ENCODE results near the gene EMC10.
A peak's percentile ranks its signal among the peaks of the same experiment; 100 is the strongest.

The EMC10 gene

DNA sequence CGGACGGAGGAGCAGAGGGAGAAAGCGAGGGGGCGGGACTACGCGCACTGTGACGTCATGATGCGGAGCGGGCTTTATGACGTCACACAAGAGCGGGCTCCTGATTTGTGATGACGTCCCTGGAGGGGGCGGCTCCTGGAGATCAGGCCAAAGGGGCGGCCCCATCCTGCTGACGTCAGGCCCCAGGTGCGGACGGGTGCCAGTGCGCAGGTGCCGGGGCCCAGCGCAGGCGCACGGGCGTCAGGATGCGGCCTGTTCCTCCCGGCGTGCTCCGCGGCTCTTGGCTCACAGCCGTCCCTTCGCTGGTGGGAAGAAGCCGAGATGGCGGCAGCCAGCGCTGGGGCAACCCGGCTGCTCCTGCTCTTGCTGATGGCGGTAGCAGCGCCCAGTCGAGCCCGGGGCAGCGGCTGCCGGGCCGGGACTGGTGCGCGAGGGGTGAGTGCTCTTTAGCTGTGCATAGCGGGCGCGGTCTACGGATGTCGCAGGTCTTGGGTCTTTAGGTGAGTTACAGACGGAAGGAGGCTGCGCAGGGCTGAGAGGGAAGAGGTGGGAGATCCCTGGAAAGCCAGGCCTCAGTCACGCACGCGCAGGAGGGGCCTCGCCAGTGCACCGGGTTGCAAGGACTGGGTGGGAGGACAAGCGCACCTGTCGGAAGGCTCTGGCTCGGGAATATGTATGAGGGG, at the start of gene EMC10, which contains the start of gene GARIN5A:
TSS of gene EMC10 (plus strand) at position 284 of the 683 bp plus-strand sequence. CDS start at position 322, 38 bp downstream.
TSS of gene GARIN5A (minus strand) at position 625 of the 683 bp plus-strand sequence. CDS start at position 165, 460 bp downstream.
- CTCF ChIA-PET: interaction anchor here (0.6 to 0.9 kb wide), 3 partner anchors 12 to 240 kb away, joined by 3 to 6 read pairs (median 4); no protein-coding TSS in a partner anchor
- POLR2A ChIA-PET: no interaction called here
- TF ChIP-seq ZNF121 (tag by site-specific recombination; IDR thresholded peaks at IDR 0.05) (no peak), IKZF3 (tag by site-specific recombination; IDR thresholded peaks at IDR 0.05) (peak; percentile 93), ZNF239 (tag by site-specific recombination; IDR thresholded peaks at IDR 0.05) (no peak), ZNF155 (tag by site-specific recombination; IDR thresholded peaks at IDR 0.05) (no peak), ZNF776 (tag by site-specific recombination; IDR thresholded peaks at IDR 0.05; ENCODE audit: borderline replicate concordance) (no peak), ZNF660 (tag by site-specific recombination; IDR thresholded peaks at IDR 0.05) (peak; percentile 86), ZFHX2 (tag by site-specific recombination; conservative IDR thresholded peaks at IDR 0.05) (peak; percentile 44), CTCF (tag by site-specific recombination; IDR thresholded peaks at IDR 0.05) (no peak), ZIC2 (tag by site-specific recombination; IDR thresholded peaks at IDR 0.05) (no peak), ZNF24 (tag by site-specific recombination; IDR thresholded peaks at IDR 0.05) (peak; percentile 81; the same call in 1 of the 2 replicates), SP2 (tag by site-specific recombination; IDR thresholded peaks at IDR 0.05) (peak; percentile 65), ZNF549 (tag by site-specific recombination; IDR thresholded peaks at IDR 0.05) (no peak), ZNF140 (tag by site-specific recombination; IDR thresholded peaks at IDR 0.05) (no peak), RBAK (tag by site-specific recombination; IDR thresholded peaks at IDR 0.05) (0 out of 2 replicates have a peak, but pooled peaks have one; percentile 8), ELK4 (IDR thresholded peaks at IDR 0.05; ENCODE audit: borderline replicate concordance, low read depth, low read length) (no peak), ZNF639 (tag by site-specific recombination; IDR thresholded peaks at IDR 0.05) (no peak), KLF1 (tag by site-specific recombination; IDR thresholded peaks at IDR 0.05) (peak; percentile 52; the same call in 1 of the 2 replicates), ZNF248 (tag by site-specific recombination; IDR thresholded peaks at IDR 0.05) (no peak), ZNF621 (tag by site-specific recombination; IDR thresholded peaks at IDR 0.05) (no peak), INSM2 (tag by site-specific recombination; IDR thresholded peaks at IDR 0.05) (no peak), PBX3 (CRISPR knock-in tag; IDR thresholded peaks at IDR 0.05) (0 out of 2 replicates have a peak, but pooled peaks have one; percentile 80), ZNF76 (tag by site-specific recombination; IDR thresholded peaks at IDR 0.05; ENCODE audit: borderline replicate concordance, low read depth) (peak; percentile 93), KLF8 (tag by site-specific recombination; IDR thresholded peaks at IDR 0.05) (peak; percentile 76)
- TF ChIP-seq, protein P1, sequence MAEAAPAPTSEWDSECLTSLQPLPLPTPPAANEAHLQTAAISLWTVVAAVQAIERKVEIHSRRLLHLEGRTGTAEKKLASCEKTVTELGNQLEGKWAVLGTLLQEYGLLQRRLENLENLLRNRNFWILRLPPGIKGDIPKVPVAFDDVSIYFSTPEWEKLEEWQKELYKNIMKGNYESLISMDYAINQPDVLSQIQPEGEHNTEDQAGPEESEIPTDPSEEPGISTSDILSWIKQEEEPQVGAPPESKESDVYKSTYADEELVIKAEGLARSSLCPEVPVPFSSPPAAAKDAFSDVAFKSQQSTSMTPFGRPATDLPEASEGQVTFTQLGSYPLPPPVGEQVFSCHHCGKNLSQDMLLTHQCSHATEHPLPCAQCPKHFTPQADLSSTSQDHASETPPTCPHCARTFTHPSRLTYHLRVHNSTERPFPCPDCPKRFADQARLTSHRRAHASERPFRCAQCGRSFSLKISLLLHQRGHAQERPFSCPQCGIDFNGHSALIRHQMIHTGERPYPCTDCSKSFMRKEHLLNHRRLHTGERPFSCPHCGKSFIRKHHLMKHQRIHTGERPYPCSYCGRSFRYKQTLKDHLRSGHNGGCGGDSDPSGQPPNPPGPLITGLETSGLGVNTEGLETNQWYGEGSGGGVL (tag by site-specific recombination; IDR thresholded peaks at IDR 0.05): no peak
- TF ChIP-seq, protein P2, sequence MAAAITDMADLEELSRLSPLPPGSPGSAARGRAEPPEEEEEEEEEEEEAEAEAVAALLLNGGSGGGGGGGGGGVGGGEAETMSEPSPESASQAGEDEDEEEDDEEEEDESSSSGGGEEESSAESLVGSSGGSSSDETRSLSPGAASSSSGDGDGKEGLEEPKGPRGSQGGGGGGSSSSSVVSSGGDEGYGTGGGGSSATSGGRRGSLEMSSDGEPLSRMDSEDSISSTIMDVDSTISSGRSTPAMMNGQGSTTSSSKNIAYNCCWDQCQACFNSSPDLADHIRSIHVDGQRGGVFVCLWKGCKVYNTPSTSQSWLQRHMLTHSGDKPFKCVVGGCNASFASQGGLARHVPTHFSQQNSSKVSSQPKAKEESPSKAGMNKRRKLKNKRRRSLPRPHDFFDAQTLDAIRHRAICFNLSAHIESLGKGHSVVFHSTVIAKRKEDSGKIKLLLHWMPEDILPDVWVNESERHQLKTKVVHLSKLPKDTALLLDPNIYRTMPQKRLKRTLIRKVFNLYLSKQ (tag by site-specific recombination; IDR thresholded peaks at IDR 0.05; ENCODE audit: borderline replicate concordance): no peak
- TF ChIP-seq, protein P3, sequence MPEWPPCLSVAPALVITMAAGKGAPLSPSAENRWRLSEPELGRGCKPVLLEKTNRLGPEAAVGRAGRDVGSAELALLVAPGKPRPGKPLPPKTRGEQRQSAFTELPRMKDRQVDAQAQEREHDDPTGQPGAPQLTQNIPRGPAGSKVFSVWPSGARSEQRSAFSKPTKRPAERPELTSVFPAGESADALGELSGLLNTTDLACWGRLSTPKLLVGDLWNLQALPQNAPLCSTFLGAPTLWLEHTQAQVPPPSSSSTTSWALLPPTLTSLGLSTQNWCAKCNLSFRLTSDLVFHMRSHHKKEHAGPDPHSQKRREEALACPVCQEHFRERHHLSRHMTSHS (tag by site-specific recombination; IDR thresholded peaks at IDR 0.05): no peak

More for the DNA sequence above, at the start of gene EMC10, which contains the start of gene GARIN5A:
- H3K4me1 ChIP-seq (ENCODE audit: control insufficient read depth, insufficient read depth, low read length): peaks cover 7% of the 10 kb centered on the region; the same call in 1 of the 2 replicates
- H3K9me3 ChIP-seq (ENCODE audit: control insufficient read depth, insufficient read depth, low read depth, low read length): no peaks in the 10 kb centered on the region
- peak within 1 kb of the TSS; percentile 96 for H3K4me3 ChIP-seq (ENCODE audit: low read depth, low read length)
- peaks cover 9 to 32% of the 10 kb centered on the region in 2 experiments; a peak in 2 of 3 replicates for H3K36me3 ChIP-seq (ENCODE audit: control insufficient read depth in 2 of 2, insufficient read depth in 1 of 2, low read length in 2 of 2)
- H3K27ac ChIP-seq (ENCODE audit: extremely low read depth, low read depth, low read length): peak within 1 kb of the TSS; percentile 98

Data from HEK293 (cell line).